Measurements from ENCODE around the gene LY6G6C.

Gene LY6G6C

GRCh38 chr6:31702819-31703716 is 18.5 kb downstream of the LY6G6C start, which contains the start of gene ABHD16A:
Gene ABHD16A, minus strand, starts transcription at chr6:31703324. Its CDS starts 43 bp downstream, at chr6:31703281.
- DNase-seq = peak; percentile 82

DNA sequence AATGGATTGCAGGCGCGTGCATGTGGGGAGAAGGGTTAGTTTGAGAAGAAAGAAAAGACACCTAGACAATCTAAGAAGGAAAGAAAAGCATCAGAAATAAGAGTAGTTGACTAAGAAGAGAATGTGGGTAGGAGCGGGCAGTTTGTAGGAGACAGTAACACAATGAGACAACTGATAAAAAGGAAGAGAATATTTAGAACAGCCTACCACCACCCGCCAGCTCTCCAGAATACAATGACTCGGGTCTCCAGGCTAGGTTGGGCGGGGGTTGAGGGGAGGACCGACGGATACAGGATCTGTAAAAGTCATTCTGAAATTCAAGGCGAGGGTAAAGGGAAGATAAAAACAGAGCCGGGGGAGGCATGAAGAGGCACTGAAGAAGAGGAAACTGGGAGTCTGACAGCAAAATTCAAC is 19.1 kb downstream of the LY6G6C start:
- DNase-seq = no peak

GRCh38 chr6:31701666-31702404 is 19.7 kb downstream of the LY6G6C start:
- DNase-seq = no peak

DNA sequence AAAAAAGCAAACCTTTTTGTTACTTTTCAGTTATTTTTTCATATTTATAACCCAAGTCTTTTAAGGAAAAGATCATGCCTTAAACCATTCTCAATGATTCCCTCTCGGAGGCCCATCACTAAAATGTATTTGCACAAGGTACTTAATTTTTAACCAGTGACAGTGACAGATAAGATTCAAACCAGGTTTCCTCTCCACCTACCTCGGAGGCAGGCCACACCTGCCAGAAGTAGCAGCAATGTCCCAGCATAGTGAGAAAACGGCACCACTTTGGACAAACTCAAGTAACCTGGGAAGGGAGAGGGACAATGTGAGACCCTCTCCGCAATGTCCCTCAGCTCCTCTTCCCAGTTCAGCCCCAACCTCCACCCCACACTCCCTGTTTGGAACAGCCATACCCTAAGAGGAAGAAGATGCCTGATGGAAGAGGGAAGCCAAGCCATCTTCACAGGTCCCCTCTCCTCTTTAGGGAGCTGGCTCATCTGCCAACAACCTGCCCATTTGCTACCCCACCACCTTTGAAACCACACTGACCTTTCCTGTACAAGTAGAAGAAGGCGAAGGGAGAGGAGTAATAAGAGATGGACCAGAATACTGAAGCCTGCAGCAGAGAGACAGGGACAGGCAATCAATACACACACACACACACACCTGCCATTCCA is 20.7 kb downstream of the LY6G6C start:
- DNase-seq = no peak

GRCh38 chr6:31697555-31697954 is 24.0 kb downstream of the LY6G6C start:
- no peak for DNase-seq

DNA sequence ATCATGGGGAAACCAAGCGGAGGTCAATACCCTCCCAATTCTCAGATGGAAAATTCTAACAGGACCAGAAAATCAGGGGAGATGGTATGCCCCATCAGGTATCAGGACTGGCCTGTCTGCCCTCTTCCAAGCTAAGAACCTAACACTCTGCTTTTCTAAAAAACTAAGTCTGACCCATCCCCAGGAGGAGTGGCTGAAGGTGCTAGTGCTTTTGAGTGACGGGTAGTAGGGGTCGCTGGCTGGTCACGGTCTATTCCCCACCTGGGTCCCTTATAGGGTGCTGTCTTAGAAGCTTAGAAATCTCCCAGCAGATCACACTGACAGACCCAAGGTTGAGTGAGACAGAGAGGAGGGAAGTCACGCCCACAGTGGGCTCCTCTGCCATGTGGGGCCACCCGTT is 28.0 kb downstream of the LY6G6C start:
- no peak for DNase-seq

DNA sequence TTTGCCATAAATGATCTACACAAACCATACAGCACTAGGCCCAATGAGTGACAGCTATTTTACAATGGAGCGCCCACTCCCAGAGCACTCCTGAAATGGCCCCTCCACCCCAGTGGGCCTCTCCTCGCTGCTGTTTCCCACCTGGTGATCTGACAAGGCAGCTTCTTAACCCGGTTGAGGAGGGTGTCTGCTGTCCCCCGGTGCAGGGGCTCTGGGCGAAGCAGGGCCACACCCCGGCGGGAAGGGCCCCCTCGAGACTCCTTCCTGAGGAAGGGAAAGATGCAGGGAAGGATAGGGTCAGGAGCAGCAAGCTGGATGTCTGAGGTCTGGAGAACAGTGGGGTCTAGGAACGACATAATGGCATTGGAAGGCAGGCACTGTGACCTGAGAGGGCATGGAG is 28.7 kb downstream of the LY6G6C start:
- DNase-seq = no peak

DNA sequence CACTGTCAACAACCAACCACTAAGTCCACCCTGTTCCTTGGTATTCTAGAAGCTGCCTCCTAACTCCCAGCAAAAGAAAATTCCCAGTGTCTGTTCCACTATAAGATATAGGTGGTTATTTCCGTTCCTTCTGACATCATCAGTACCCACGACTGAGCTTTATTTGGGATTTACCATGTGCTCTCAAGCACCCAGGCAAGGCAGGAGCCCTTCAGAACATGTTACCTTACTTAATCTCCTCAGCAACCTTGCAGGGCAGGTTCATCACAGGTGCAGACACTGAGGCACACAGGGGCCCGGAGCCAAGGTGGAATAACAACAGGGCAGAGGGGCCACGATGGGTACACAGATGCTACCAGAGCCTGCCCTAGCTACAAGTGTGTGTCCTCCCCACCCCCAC is 29.2 kb downstream of the LY6G6C start:
- no peak for DNase-seq

DNA sequence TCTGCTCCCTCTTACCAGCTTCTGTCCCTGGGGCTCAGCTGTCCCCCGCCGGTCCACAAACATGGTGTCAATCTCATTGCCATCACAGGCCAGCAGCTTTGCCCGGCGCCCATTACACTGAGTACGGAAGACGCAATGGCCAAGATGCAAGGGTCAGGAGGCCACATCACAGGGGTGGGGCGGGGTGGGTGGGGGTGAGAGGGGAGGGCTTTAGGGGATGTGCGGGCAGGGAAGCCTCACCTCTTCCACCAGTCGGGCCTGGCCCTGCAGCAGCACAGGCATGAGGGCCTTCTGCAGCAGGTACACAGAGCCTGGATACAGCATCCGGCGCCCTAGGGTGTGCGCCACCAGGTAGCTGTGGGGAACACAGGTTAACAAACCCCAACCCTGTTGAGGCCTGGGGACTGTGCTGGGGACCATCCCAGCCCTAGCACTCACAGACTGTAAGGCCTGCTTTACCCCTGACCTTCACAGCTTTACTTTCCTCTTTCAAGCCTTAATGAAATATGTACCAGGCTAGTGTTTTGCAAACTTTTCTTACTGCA is 29.9 kb downstream of the LY6G6C start:
- no peak for DNase-seq

DNA sequence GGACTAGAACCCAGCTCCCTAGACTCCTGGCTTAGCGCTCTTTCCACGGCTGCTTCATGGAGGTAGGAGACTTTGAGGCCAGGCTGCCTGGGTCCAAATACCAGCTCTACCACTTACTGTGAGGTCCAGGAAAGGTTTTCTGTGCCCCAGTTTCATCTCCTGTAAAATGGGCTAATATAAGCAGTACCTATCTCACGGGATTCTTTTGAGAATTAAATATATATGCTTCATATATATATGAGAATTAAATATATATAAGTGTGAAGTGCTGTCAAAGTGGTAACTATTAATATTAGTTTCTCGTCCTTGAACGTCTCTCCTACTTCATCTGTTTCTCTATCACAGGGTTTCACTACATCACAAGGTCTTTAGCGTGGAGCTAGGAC is 30.5 kb downstream of the LY6G6C start:
- DNase-seq = no peak

GRCh38 chr6:31690231-31691077 is 31.1 kb downstream of the LY6G6C start:
- no peak for DNase-seq

DNA sequence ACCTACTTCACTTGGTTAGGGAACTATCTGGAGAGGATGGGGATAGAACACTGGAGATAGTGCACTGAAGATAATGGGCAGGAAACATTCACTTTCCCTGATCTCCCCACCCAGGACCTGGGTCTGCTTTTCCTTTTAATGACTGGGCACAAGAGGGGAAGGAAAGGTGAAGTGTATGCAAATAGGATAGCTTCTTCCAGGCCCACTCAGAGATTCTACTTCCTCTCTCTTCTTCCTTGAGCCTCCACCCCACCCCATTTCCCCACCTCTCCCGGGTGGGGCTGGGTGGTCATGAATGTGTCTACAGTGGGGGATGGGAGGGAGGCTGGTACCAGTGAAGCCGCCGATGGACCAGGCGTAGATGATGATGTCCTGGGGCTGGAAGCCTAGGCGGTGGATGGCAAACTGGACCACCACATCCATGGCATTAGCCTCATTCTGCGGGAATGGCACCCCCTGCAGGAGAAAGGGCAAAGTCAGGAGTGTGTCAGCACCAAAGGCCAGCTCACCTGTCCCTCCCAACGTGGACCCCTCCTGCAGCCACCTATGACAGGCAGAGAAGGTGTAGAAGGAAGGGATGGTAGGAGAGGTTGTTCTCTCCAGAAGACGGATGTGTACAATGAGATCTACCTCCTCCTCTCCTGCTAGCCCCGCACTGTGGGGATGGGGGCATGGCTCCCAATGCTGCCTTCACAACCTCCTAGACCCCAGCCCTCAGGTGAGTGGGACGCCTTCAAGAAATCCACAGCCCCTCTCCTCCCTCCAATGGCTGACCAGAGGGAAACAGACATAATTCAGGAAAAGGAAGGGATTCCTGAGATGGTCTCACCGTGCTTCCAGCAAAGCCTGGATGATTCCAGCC is 32.1 kb downstream of the LY6G6C start:
- DNase-seq = no peak

GRCh38 chr6:31687860-31688693 is 33.5 kb downstream of the LY6G6C start:
- DNase-seq = no peak

DNA sequence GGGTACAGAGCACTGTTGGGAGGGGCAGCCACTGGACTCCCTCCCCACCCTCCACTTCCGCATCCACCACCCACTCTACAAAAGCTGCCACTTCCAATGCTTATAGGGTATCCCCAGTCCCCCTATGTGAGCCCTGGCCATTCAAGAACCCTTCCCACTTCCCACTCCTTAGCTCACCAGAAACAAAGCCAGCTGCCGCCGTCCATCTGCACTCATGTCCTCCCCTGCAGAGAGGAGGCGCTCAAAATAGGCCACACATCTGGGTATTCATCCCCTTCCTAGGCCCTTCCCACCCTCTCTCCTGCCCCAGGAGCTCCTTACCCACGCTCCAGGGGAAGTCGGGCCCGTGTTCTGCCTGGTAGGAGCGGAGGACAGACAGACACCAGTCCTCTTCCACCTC is 34.2 kb downstream of the LY6G6C start:
- DNase-seq = no peak

DNA sequence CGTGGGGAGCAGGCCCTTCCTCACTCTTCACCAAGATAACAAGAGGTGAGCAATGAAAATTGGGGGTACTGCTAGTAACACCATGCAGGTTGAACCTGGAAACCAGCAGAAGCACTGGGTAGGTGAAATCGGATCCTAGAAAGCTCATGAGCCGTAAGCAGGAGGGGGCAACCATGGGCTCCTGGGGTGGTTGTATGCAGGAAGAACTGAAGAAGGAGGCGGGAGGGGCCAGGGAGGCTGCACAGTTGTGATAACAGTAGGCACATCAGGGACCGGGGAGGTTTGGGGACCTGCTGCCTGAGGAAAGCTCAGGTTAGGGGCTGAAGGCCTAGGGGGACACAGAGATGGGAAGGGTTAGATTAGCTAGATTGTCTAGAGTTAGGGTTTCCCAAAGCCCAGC is 35.1 kb downstream of the LY6G6C start:
- no peak for DNase-seq

DNA sequence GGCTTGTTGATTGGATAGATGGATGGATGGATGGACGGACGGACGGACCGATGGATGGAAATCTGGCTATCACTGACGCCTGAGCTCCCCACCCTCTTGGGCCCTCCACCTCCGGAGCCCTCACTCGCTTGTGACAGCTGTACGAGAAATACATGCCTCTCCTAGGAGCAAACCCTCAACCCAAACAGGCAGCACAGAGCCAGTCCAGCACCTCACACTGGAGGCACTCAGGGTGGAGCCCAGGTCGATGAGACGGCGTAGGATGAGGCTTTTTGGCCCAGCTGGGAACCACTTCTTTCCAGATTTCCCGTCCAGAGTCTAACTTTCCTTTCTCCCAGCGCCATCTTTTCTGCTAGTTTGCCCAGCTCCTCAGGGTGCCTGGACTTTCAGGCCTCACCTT is 38.0 kb downstream of the LY6G6C start:
- no peak for DNase-seq

DNA sequence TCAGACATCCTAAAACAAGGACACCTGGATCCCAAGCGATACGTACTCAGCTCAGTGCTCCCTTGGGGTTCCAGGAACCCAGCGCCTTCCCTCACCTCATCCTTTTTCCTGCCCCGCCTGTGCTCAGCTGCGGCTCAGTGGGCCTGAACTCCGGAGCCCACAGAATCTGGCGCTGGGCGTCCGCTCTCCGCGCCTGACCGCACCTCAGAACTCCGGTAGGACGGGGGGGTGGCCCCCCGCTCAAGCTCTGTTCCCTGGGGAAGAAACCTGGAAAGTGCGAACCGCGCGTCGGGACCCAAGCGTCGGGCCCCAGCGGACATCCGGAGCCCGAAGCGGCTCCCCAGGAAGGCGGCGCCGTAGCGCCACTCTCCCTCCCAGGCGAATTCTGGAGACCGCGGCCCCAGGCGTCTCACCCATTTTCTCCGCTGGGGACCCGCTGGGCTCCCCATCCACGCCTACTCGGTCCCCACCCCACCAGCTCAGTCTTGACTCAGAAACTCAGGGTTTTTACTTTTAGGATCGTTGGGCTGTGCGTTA is 40.3 kb downstream of the LY6G6C start:
- DNase-seq = no peak

DNA sequence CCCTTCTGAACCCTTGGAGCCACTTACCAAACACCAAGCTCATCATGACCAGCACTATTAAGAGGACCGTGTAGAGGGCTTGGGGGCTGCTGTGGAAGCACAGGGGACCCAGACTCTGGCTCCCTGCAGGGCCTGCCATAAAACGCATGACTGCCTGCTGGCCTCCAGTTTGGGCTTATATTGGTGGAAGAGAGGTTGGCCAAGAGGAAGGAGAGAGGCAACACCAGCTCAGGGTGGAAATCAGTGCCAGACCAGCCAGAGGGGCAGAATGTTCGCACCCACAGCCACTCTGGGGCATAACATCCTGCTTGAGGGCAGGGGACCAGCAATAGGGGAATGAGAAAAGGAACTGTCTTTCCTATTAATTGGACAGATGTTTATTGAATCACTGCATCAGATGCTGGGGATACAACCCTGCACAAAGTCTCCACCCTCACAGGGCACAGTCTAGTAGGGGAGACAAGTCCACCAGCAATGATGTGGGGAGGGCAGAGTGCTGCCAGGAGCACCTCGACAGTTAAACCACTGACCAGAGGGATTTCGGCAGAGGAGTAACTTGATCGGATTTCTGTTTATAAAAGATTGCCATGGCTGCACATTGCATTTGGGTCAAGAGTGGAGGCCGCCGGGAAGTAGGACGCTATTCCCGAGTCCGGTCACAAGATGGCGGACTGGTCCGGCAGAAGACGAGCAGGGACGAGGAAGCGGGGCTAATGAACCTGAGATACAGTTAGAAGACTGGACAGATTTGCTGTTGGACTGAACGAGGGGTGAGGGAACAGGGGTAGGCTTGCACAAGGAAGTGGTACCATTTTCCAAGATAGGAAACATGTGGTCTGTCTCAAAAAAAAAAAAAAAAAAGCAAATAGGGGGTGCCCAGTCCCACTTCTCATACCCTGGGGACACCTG is 41.1 kb downstream of the LY6G6C start, which contains the start of gene LY6G5C:
Gene LY6G5C (minus strand): TSS at position 842 of the 909 bp plus-strand sequence. CDS start 694 bp downstream, at position 148.
- DNase-seq = peak; percentile 51

GRCh38 chr6:31677955-31678354 is 43.6 kb downstream of the LY6G6C start:
- no peak for DNase-seq
